ENCODE results near the gene PLPP2. TPM values are rescaled to one million over a fixed set of nuclear protein-coding genes. Genes with fewer than 3 reads are reported as not detected.

The PLPP2 gene
- total RNA-seq, 3 donors from 2014 or later (not counting 1 experiment from before 2014, with no cell fraction given) = 0.85 to 6.2 (median 1.0) TPM

DNA sequence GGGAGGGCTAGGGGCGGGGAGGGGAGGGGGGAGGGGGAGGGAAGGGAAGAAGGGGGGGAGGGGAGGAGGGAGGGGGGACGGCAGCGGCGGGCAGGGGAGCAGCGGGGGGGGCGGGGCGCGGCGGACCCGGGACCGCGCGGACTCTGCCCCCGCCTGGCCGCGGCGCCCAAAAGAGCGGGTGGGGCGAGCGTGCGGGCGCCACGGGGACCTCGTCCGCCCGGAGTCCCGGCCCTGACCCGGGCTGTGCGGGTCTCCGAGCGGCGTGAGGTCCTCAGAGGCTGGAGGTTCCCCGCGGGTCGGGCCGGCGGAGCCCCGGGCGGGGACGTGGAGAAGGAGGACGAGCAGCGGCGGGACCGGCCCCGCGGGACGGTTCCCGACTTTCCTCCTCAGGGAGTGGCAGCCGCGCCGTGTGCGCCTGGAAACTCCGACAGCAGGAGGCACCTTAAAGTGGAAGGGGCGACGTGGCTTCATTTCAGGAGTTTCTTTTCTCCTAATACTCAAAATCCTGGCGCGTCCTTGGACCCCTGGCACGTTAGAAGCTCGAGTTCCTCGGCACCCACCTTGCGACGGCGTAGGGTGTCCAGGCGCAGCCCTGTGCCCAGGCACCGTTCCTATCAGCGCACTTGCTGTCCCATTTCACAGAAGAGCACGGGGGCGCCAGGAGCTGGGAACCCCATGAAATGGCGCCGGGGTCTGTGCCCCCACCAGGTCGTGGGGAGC, 518 bp upstream of the PLPP2 start:
- no peaks in the 10 kb centered on the region for H3K36me3 ChIP-seq (ENCODE audit: control insufficient read depth, insufficient read depth, low read length)
- no peak overlapping the region for H3K27ac ChIP-seq (ENCODE audit: low read length)
- no peak overlapping the region for H3K4me3 ChIP-seq (ENCODE audit: low read length)
- intact Hi-C loops (cut with micrococcal nuclease) = no loop called here
- WGBS (ENCODE audit: insufficient coverage) = 41% methylated on average over 70 of the region's 71 CpGs
- TF ChIP-seq, protein P1, sequence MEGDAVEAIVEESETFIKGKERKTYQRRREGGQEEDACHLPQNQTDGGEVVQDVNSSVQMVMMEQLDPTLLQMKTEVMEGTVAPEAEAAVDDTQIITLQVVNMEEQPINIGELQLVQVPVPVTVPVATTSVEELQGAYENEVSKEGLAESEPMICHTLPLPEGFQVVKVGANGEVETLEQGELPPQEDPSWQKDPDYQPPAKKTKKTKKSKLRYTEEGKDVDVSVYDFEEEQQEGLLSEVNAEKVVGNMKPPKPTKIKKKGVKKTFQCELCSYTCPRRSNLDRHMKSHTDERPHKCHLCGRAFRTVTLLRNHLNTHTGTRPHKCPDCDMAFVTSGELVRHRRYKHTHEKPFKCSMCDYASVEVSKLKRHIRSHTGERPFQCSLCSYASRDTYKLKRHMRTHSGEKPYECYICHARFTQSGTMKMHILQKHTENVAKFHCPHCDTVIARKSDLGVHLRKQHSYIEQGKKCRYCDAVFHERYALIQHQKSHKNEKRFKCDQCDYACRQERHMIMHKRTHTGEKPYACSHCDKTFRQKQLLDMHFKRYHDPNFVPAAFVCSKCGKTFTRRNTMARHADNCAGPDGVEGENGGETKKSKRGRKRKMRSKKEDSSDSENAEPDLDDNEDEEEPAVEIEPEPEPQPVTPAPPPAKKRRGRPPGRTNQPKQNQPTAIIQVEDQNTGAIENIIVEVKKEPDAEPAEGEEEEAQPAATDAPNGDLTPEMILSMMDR (IDR thresholded peaks at IDR 0.05) = no peak
- no peaks in the 10 kb centered on the region for H3K9me3 Mint-ChIP-seq
- H3K4me3 Mint-ChIP-seq = peak overlapping the region; percentile 50
- no peaks in the 10 kb centered on the region for H3K36me3 Mint-ChIP-seq
- ATAC-seq (no peak), DNase-seq (no peak)
- no peaks in the 10 kb centered on the region for H3K9me3 ChIP-seq (ENCODE audit: control insufficient read depth, insufficient read depth, low read length)
- H3K4me1 ChIP-seq (ENCODE audit: control insufficient read depth, insufficient read depth, low read length) = peaks cover 23% of the 10 kb centered on the region
- peaks cover 0 to 21% of the 10 kb centered on the region in 2 donors for H3K4me1 Mint-ChIP-seq
- H3K27me3 ChIP-seq (ENCODE audit: control insufficient read depth, insufficient read depth, low read length) = peaks cover 28% of the 10 kb centered on the region
- H3K27me3 Mint-ChIP-seq (ENCODE audit: low read depth in 2 of 2) = peaks cover 14 to 29% of the 10 kb centered on the region in 2 donors
- no peak overlapping the region for H3K27ac Mint-ChIP-seq

DNA sequence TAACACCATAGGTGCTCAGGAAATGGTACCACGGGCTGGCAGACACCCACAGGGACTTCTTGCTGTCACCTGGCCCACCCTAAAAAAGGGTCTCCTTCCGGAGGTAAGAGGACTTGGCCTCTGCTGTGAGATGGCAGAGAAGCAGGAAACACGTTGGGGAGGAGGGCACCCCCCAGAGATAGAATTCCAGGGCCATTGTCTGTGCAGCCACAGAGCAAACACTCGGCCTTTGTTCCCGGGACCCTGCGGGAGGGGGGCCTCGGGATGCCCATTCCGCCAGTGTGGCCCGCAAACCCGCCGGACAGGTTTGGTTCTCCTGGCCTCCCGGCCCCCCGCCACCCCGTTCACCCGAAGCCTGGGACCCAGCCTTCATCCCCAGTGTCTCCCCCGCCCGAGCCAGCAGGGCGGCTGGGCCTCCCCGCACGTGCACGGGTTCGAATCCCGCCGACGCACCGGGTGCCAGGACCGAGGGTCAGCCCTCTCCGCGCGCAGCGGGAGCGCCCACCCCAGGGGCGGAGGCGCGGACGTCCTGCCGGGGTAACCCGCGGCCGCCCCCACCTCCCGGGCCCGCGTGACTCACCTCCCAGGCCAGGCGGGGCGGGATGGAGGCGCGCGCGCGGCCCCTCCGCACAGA, 714 bp downstream of the PLPP2 start:
- Mint-ChIP-seq H3K27me3 (ENCODE audit: low read depth in 2 of 2) (peaks cover 11 to 22% of the 10 kb centered on the region in 2 donors), H3K36me3 (no peaks in the 10 kb centered on the region), H3K27ac (peak overlapping the region in 1 of 2 donors; percentile 75), H3K4me3 (peak overlapping the region; percentile 67), H3K4me1 (peaks cover 0 to 21% of the 10 kb centered on the region in 2 donors), H3K9me3 (no peaks in the 10 kb centered on the region)
- Histone ChIP-seq H3K4me1 (ENCODE audit: control insufficient read depth, insufficient read depth, low read length) (peaks cover 23% of the 10 kb centered on the region), H3K9me3 (ENCODE audit: control insufficient read depth, insufficient read depth, low read length) (no peaks in the 10 kb centered on the region), H3K36me3 (ENCODE audit: control insufficient read depth, insufficient read depth, low read length) (no peaks in the 10 kb centered on the region), H3K4me3 (ENCODE audit: low read length) (no peak overlapping the region), H3K27me3 (ENCODE audit: control insufficient read depth, insufficient read depth, low read length) (peaks cover 27% of the 10 kb centered on the region), H3K27ac (ENCODE audit: low read length) (peak overlapping the region; percentile 40)
- WGBS (ENCODE audit: insufficient coverage) = 4% methylated on average over 51 of the region's 51 CpGs
- peak; percentile 23 to 62 for DNase-seq
- intact Hi-C loops (cut with micrococcal nuclease) = no loop called here
- peak in 2 of 3 donors; percentile 37 to 65 for ATAC-seq
- TF ChIP-seq, protein P1 (IDR thresholded peaks at IDR 0.05) = no peak

DNA sequence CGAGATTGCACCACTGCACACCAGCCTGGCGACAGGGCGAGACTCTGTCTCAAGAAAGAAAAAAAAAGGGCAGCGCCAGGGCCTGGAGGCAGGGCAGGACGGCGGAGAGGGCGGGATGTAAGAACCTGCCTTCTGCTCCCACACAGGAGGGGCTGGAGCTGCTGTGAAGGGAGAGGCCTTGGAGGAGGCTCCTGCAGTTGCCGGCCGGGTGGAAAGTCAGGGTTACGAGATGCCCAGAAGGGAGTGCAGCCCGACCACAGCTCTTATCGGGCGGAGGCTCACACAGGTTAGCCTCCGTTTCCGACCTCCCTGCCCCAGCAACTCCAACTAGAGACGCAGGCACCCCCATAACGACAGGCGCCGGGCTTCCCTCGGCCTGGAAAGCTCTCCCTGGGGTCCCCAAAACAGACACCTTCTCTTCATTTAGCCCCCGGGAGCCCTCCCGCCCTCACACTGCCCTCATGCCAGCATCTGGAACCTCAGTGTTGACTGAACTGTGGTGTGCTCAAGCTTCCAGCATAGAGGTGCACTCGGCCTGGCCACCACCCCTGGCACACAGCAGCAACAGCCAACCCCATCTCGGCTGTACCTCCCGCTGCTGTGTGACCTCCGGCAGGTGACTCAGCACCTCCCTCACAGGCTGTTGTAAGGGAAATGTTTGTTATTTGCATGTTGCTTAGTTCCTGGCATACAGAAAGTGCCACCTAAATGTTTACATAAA, 1.4 kb downstream of the PLPP2 start:
- Histone ChIP-seq H3K4me3 (ENCODE audit: low read length) (no peak overlapping the region), H3K27me3 (ENCODE audit: control insufficient read depth, insufficient read depth, low read length) (peaks cover 24% of the 10 kb centered on the region), H3K27ac (ENCODE audit: low read length) (no peak overlapping the region), H3K36me3 (ENCODE audit: control insufficient read depth, insufficient read depth, low read length) (no peaks in the 10 kb centered on the region), H3K9me3 (ENCODE audit: control insufficient read depth, insufficient read depth, low read length) (no peaks in the 10 kb centered on the region), H3K4me1 (ENCODE audit: control insufficient read depth, insufficient read depth, low read length) (peaks cover 21% of the 10 kb centered on the region)
- Mint-ChIP-seq H3K4me1 (peaks cover 0 to 18% of the 10 kb centered on the region in 2 donors), H3K27me3 (ENCODE audit: low read depth in 2 of 2) (peaks cover 11 to 22% of the 10 kb centered on the region in 2 donors), H3K4me3 (peak overlapping the region; percentile 67), H3K27ac (peak overlapping the region in 1 of 2 donors; percentile 75), H3K9me3 (no peaks in the 10 kb centered on the region), H3K36me3 (no peaks in the 10 kb centered on the region)
- TF ChIP-seq, protein P1 (IDR thresholded peaks at IDR 0.05) = no peak
- intact Hi-C loops (cut with micrococcal nuclease) = no loop called here
- peak; percentile 57 to 77 (median 77) for ATAC-seq
- WGBS (ENCODE audit: insufficient coverage) = 68% methylated on average over 24 of the region's 26 CpGs
- DNase-seq = peak; percentile 47 to 58

Measured in natural killer cell (primary cell).